Body of pancreas (tissue), 4 donors: ENCODE data around the gene ADAMTS16. TPM values are rescaled to one million over a fixed set of nuclear protein-coding genes. Genes with fewer than 3 reads are reported as not detected.

Experiments used
- ATAC-seq: fragments of 150-250 bp; one replicate; pipeline ENCODE4 v1.9.1; 2016
- DNase-seq, 4 donors: peaks; one replicate each; pipeline ENCODE4 v3.0.0-alpha.2; 2019
- H3K27ac ChIP-seq, 4 donors: fragments of 200-600 bp; sonication (generic); 1 replicate in 3 of 4; 2 replicates in 1 of 4; pipeline versions ENCODE4 v1.5.1 to v1.6.1; 2016 to 2019; ENCODE audit warnings: mild to moderate bottlenecking in 1 of 4, mixed read lengths in 1 of 4, moderate library complexity in 1 of 4
- H3K27me3 ChIP-seq, 2 donors: fragments of 200-600 bp; sonication (generic); one replicate each; pipeline ENCODE4 v1.6.0; 2016; ENCODE audit warnings: mild to moderate bottlenecking in 1 of 2
- H3K36me3 ChIP-seq, 2 donors: fragments of 200-600 bp; sonication (generic); replicated peaks in 1 of 2; 2 replicates each; pipeline ENCODE4 v1.5.1; 2016; ENCODE audit warnings: low read depth in 2 of 2; ENCODE audit not compliant: insufficient read depth in 1 of 2
- H3K4me1 ChIP-seq: fragments of 200-600 bp; sonication (generic); one replicate; pipeline ENCODE4 v1.6.0; 2016
- H3K4me3 ChIP-seq, 2 donors: fragments of 200-600 bp; sonication (generic); 1 replicate in 1 of 2; 2 replicates in 1 of 2; pipeline ENCODE4 v1.5.1; 2016 to 2019
- H3K9me3 ChIP-seq, 3 donors: fragments of 200-600 bp; sonication (generic); 1 replicate in 2 of 3; 2 replicates in 1 of 3; pipeline ENCODE4 v1.5.1; 2016
- CTCF ChIP-seq, 7 experiments: fragments of 450-650 bp in 4 of 7; fragments of 200-600 bp in 3 of 7; sonication (generic) in 3 of 7; IDR thresholded peaks; one replicate each; pipeline ENCODE4 v1.5.1; 2016 to 2019; ENCODE audit warnings: antibody characterized with exemption in 7 of 7
- POLR2A ChIP-seq, 3 donors: fragments of 450-650 bp; IDR thresholded peaks; one replicate each; pipeline ENCODE4 v1.6.1; 2016; ENCODE audit warnings: antibody characterized with exemption in 3 of 3, mild to moderate bottlenecking in 2 of 3
- WGBS, 2 donors: methylation state at CpG; one replicate each; pipeline ENCODE4 v1.1.5; 2017; 5-methylcytosine and 5-hydroxymethylcytosine counted together
- intact Hi-C: fragments of 100-400 bp; cut with DNase I; formaldehyde crosslinking; loops from one replicate; pipeline ENCODE4 v1.15.1; 2023
- total RNA-seq, 2 donors: library from RNA; depleted of rRNA; stranded (reverse); fragments of >200 nt; gene quantifications; one replicate each; pipeline ENCODE4 v1.1.0, GENCODE V29; 2016

The ADAMTS16 gene
- total RNA-seq, 2 donors from 2014 or later: 1.8 to 5.6 TPM

DNA sequence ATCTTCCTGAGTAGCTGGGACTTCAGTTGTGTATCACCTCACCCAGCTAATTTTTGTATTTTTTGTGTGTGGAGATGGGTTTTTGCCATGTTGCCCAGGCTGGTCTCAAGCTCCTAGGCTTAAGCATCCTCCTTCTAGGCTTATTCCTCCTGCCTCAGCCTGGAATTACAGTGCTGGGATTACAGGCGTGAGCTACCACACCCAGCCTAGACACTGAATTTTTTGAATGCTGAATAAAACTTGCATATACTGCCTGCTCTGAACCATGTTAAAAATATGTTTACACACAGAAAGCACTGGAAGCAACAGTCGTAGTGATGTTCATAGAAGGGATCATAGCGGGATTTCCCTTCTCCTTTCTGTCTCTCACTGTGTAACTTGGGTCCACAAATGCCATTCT is 161.0 kb downstream of the ADAMTS16 start:
- WGBS, 2 donors: 25 to 63% methylated on average over 3 of the region's 3 CpGs
- TF ChIP-seq CTCF (IDR thresholded peaks at IDR 0.05): no peak
- no peak for TF ChIP-seq POLR2A (IDR thresholded peaks at IDR 0.05)
- Histone ChIP-seq H3K9me3 (no peaks in the 10 kb centered on the region), H3K4me3 (no peak overlapping the region), H3K36me3 (no peaks in the 10 kb centered on the region), H3K4me1 (no peaks in the 10 kb centered on the region), H3K27me3 (no peaks in the 10 kb centered on the region), H3K27ac (no peak overlapping the region)
- DNase-seq (no peak), ATAC-seq (no peak)
- intact Hi-C loops: no loop called here

- H3K36me3 ChIP-seq: no peaks in the 10 kb centered on the region
- WGBS, 2 donors: 48 to 83% methylated on average over 4 of the region's 4 CpGs
- no peaks in the 10 kb centered on the region for H3K4me1 ChIP-seq
- no peak overlapping the region for H3K27ac ChIP-seq
- ATAC-seq (no peak), DNase-seq (no peak)
- H3K27me3 ChIP-seq: no peaks in the 10 kb centered on the region
- no peak overlapping the region for H3K4me3 ChIP-seq
- H3K9me3 ChIP-seq: no peaks in the 10 kb centered on the region
- intact Hi-C loops: no loop called here
- TF ChIP-seq CTCF (IDR thresholded peaks at IDR 0.05) (no peak), POLR2A (IDR thresholded peaks at IDR 0.05) (no peak)
Observed at GRCh38 chr5:5302201-5302600, 162.1 kb downstream of the ADAMTS16 start.

DNA sequence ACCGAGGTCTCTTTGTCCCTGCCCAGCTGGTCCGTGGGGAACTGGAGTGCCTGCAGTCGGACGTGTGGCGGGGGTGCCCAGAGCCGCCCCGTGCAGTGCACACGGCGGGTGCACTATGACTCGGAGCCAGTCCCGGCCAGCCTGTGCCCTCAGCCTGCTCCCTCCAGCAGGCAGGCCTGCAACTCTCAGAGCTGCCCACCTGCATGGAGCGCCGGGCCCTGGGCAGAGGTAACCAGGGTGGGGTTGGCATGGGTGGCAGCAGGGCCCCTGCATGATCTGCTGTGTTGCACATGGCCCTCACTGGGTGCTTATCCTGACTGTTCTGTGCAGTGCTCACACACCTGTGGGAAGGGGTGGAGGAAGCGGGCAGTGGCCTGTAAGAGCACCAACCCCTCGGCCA is 163.1 kb downstream of the ADAMTS16 start:
- DNase-seq: no peak
- 86 to 90% methylated on average over 2 to 13 of the region's 15 CpGs for WGBS, 2 donors
- TF ChIP-seq CTCF (IDR thresholded peaks at IDR 0.05) (no peak), POLR2A (IDR thresholded peaks at IDR 0.05) (no peak)
- Histone ChIP-seq H3K27me3 (no peaks in the 10 kb centered on the region), H3K27ac (no peak overlapping the region), H3K4me1 (no peaks in the 10 kb centered on the region), H3K9me3 (no peaks in the 10 kb centered on the region), H3K36me3 (no peaks in the 10 kb centered on the region), H3K4me3 (no peak overlapping the region)
- ATAC-seq: no peak
- intact Hi-C loops: no loop called here

GRCh38 chr5:5304361-5305020 is 164.4 kb downstream of the ADAMTS16 start:
- 43 to 72% methylated on average over 9 to 10 of the region's 10 CpGs for WGBS, 2 donors
- Histone ChIP-seq H3K27me3 (no peaks in the 10 kb centered on the region), H3K36me3 (no peaks in the 10 kb centered on the region), H3K27ac (no peak overlapping the region), H3K4me1 (no peaks in the 10 kb centered on the region), H3K9me3 (no peaks in the 10 kb centered on the region), H3K4me3 (no peak overlapping the region)
- TF ChIP-seq CTCF (IDR thresholded peaks at IDR 0.05): no peak
- no peak for TF ChIP-seq POLR2A (IDR thresholded peaks at IDR 0.05)
- intact Hi-C loops: no loop called here
- ATAC-seq (no peak), DNase-seq (no peak)

GRCh38 chr5:5306696-5307095 is 166.6 kb downstream of the ADAMTS16 start:
- DNase-seq (no peak), ATAC-seq (no peak)
- no peaks in the 10 kb centered on the region for H3K9me3 ChIP-seq
- no peaks in the 10 kb centered on the region for H3K27me3 ChIP-seq
- H3K27ac ChIP-seq: no peak overlapping the region
- 72 to 80% methylated on average over 3 to 7 of the region's 7 CpGs for WGBS, 2 donors
- intact Hi-C loops: no loop called here
- H3K4me1 ChIP-seq: no peaks in the 10 kb centered on the region
- H3K4me3 ChIP-seq: no peak overlapping the region
- no peaks in the 10 kb centered on the region for H3K36me3 ChIP-seq
- TF ChIP-seq CTCF (IDR thresholded peaks at IDR 0.05) (no peak), POLR2A (IDR thresholded peaks at IDR 0.05) (no peak)
